ENCODE results near the gene PANK1.

Gene PANK1

DNA sequence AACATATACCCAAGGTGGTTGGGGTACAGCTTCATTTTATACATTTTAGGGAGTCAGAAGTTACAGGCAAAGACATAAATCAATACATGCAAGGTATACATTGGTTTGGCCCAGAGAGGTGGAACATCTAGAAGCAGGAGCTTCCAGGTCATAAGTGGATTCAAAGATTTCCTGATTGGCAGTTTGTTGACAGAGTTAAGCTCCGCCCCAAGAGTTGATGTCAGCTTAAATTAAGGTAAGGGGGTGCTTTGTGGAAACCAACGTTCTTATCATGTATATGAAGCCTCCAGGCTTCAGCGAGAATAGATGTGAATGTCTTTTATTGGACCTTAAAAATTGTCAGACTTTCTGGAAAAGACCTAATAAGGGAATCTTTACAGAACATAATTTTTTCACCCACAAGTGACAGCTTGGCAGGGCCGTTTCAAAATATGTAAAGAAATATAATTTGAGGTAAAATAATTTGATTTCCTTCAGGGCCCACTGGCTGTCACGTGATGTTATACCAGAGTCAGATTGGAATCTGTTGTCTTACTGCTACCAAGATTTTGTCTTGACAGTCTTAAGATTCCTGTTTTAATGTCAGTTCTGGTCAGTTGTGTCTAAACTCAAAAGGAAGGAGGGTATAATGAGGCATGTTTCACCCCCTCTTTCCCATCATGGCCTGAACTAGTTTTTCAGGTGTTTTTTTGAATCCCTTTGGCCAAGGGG is 6.3 kb upstream of the PANK1 start:
- Histone ChIP-seq H3K4me3 (replicated peaks; ENCODE audit: insufficient read depth, low read length) (no peak overlapping the region), H3K27me3 (ENCODE audit: insufficient read depth, poor library complexity, severe bottlenecking) (no peaks in the 10 kb centered on the region), H3K27ac (replicated peaks) (no peak overlapping the region)
- TF ChIP-seq SPI1 (IDR thresholded peaks at IDR 0.05; ENCODE audit: borderline replicate concordance, low read depth) (no peak), POLR2AphosphoS5 (IDR thresholded peaks at IDR 0.05; ENCODE audit: low read depth) (no peak), GABPA (IDR thresholded peaks at IDR 0.05; ENCODE audit: low read depth) (no peak), REST (IDR thresholded peaks at IDR 0.05; ENCODE audit: insufficient replicate concordance, low read depth) (no peak)
- TF ChIP-seq, protein P1, sequence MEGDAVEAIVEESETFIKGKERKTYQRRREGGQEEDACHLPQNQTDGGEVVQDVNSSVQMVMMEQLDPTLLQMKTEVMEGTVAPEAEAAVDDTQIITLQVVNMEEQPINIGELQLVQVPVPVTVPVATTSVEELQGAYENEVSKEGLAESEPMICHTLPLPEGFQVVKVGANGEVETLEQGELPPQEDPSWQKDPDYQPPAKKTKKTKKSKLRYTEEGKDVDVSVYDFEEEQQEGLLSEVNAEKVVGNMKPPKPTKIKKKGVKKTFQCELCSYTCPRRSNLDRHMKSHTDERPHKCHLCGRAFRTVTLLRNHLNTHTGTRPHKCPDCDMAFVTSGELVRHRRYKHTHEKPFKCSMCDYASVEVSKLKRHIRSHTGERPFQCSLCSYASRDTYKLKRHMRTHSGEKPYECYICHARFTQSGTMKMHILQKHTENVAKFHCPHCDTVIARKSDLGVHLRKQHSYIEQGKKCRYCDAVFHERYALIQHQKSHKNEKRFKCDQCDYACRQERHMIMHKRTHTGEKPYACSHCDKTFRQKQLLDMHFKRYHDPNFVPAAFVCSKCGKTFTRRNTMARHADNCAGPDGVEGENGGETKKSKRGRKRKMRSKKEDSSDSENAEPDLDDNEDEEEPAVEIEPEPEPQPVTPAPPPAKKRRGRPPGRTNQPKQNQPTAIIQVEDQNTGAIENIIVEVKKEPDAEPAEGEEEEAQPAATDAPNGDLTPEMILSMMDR (IDR thresholded peaks at IDR 0.05; ENCODE audit: insufficient read depth, low read length): no peak
- no peak for DNase-seq (ENCODE audit: low read depth in 1 of 2, low spot score in 1 of 2)

- no peak for TF ChIP-seq SPI1 (IDR thresholded peaks at IDR 0.05; ENCODE audit: borderline replicate concordance, low read depth)
- no peak for TF ChIP-seq POLR2AphosphoS5 (IDR thresholded peaks at IDR 0.05; ENCODE audit: low read depth)
- no peak for TF ChIP-seq GABPA (IDR thresholded peaks at IDR 0.05; ENCODE audit: low read depth)
- TF ChIP-seq, protein P1 (IDR thresholded peaks at IDR 0.05; ENCODE audit: insufficient read depth, low read length): no peak
- no peak for TF ChIP-seq REST (IDR thresholded peaks at IDR 0.05; ENCODE audit: insufficient replicate concordance, low read depth)
- H3K4me3 ChIP-seq (replicated peaks; ENCODE audit: insufficient read depth, low read length): no peak overlapping the region
- H3K27me3 ChIP-seq (ENCODE audit: insufficient read depth, poor library complexity, severe bottlenecking): no peaks in the 10 kb centered on the region
Measured at GRCh38 chr10:89649051-89649450, 4.0 kb upstream of the PANK1 start.

DNA sequence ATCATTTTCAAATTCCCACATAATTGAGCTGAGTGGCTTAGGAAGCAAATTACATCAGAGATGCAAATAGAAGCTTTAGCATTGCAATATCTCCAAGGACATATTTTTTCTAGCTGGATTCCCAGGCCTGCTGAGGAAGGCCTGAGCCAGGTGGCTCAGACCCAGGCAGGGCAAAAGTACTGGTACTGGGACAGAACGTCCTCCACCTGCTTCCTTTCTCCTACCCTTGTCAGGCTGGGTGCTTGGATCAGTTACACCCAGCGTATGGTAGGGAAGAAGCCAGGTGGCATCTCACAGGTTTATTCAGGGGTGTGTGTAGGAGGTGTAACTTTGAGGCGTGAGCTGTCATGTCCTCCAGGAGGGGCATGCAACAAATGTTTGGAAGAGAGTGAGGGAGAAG is 3.0 kb upstream of the PANK1 start:
- no peak overlapping the region for H3K27ac ChIP-seq (replicated peaks)
- H3K4me3 ChIP-seq (replicated peaks; ENCODE audit: insufficient read depth, low read length): no peak overlapping the region
- DNase-seq (ENCODE audit: low read depth in 1 of 2, low spot score in 1 of 2): no peak
- H3K27me3 ChIP-seq (ENCODE audit: insufficient read depth, poor library complexity, severe bottlenecking): no peaks in the 10 kb centered on the region
- TF ChIP-seq GABPA (IDR thresholded peaks at IDR 0.05; ENCODE audit: low read depth) (no peak), SPI1 (IDR thresholded peaks at IDR 0.05; ENCODE audit: borderline replicate concordance, low read depth) (no peak), POLR2AphosphoS5 (IDR thresholded peaks at IDR 0.05; ENCODE audit: low read depth) (no peak), REST (IDR thresholded peaks at IDR 0.05; ENCODE audit: insufficient replicate concordance, low read depth) (no peak)
- TF ChIP-seq, protein P1 (IDR thresholded peaks at IDR 0.05; ENCODE audit: insufficient read depth, low read length): no peak

More at GRCh38 chr10:89649051-89649450, 4.0 kb upstream of the PANK1 start:
- H3K27ac ChIP-seq (replicated peaks): no peak overlapping the region
- no peak for DNase-seq (ENCODE audit: low read depth in 1 of 2, low spot score in 1 of 2)
